Spleen (tissue), 11 donors: ENCODE data around the gene RBM22. TPM values are rescaled to one million over a fixed set of nuclear protein-coding genes. Genes with fewer than 3 reads are reported as not detected.

Source experiments
- DNase-seq: peaks from one replicate; pipeline ENCODE4 v3.0.0-alpha.2; 2020
- H3K27ac ChIP-seq, 8 donors: fragments of 200-600 bp; sonication (generic) in 7 of 8; 1 replicate in 4 of 8; 2 replicates in 4 of 8; pipeline versions ENCODE4 v1.5.0 to v1.8.0; 2016 to 2021; ENCODE audit warnings: inconsistent platforms in 4 of 8, mild to moderate bottlenecking in 4 of 8, moderate library complexity in 1 of 8
- H3K27me3 ChIP-seq, 7 donors: fragments of 200-600 bp; sonication (generic) in 6 of 7; replicated peaks in 1 of 7; 1 replicate in 4 of 7; 2 replicates in 3 of 7; pipeline versions ENCODE4 v1.5.0 to v1.8.0; 2016 to 2021; ENCODE audit warnings: inconsistent platforms in 3 of 7, mild to moderate bottlenecking in 1 of 7
- H3K36me3 ChIP-seq, 6 donors: fragments of 200-600 bp; sonication (generic) in 5 of 6; 1 replicate in 4 of 6; 2 replicates in 2 of 6; pipeline versions ENCODE4 v1.5.0 to v1.8.0; 2016 to 2021; ENCODE audit warnings: inconsistent platforms in 2 of 6
- H3K4me1 ChIP-seq, 6 donors: fragments of 200-600 bp; sonication (generic) in 5 of 6; 1 replicate in 3 of 6; 2 replicates in 3 of 6; pipeline versions ENCODE4 v1.5.0 to v1.8.0; 2016 to 2021; ENCODE audit warnings: inconsistent platforms in 3 of 6
- H3K4me3 ChIP-seq, 8 donors: fragments of 200-600 bp; sonication (generic) in 7 of 8; 1 replicate in 4 of 8; 2 replicates in 4 of 8; pipeline versions ENCODE4 v1.5.0 to v1.8.0; 2016 to 2021; ENCODE audit warnings: inconsistent platforms in 4 of 8, mild to moderate bottlenecking in 4 of 8, moderate library complexity in 2 of 8
- H3K9me3 ChIP-seq, 8 donors: fragments of 200-600 bp; sonication (generic) in 7 of 8; 1 replicate in 4 of 8; 2 replicates in 4 of 8; pipeline versions ENCODE4 v1.5.0 to v1.8.0; 2016 to 2021; ENCODE audit warnings: inconsistent platforms in 4 of 8
- CTCF ChIP-seq, 11 experiments: fragments of 200-600 bp in 7 of 11; fragments of 450-650 bp in 4 of 11; sonication (generic) in 4 of 11; IDR thresholded peaks in 8 of 11; conservative IDR thresholded peaks in 3 of 11; 1 replicate in 7 of 11; 2 replicates in 4 of 11; pipeline versions ENCODE4 v1.4.0 to v1.8.0; 2016 to 2021; ENCODE audit warnings: antibody characterized with exemption in 11 of 11, inconsistent platforms in 4 of 11, mild to moderate bottlenecking in 1 of 11
- POLR2A ChIP-seq, 3 donors: fragments of 450-650 bp; IDR thresholded peaks; one replicate each; pipeline ENCODE4 v1.5.1; 2017; ENCODE audit warnings: antibody characterized with exemption in 3 of 3, mild to moderate bottlenecking in 1 of 3
- POLR2AphosphoS5 ChIP-seq, 3 donors: sonication (generic); formaldehyde crosslinking; IDR thresholded peaks; one replicate each; pipeline ENCODE4 v1.5.1; 2017; ENCODE audit warnings: antibody characterized with exemption in 3 of 3
- WGBS, 5 donors: extraction: QIAGEN DNeasy Blood & Tissue Kit in 3 of 5; methylation state at CpG; one replicate each; pipeline versions ENCODE4 v1.1.5 to v1.1.7; 2013 to 2018; 5-methylcytosine and 5-hydroxymethylcytosine counted together
- intact Hi-C: fragments of 100-400 bp; cut with DNase I; formaldehyde crosslinking; loops from one replicate; pipeline ENCODE4 v1.15.0; 2023; ENCODE audit warnings: low total_unique reads
- polyA plus RNA-seq, 3 donors: library from polyadenylated mRNA; stranded (reverse); fragments of 200-250 nt; gene quantifications; one replicate each; pipeline ENCODE4 v1.2.1, GENCODE V29; 2013
- total RNA-seq, 7 donors: library from RNA; depleted of rRNA in 3 of 7; stranded (reverse); fragments of >200 nt in 3 of 7; fragmentation: NEBNext Ultra II Directional in 4 of 7; extraction: Animal tissue kit (Norgen Biotek cat#: 25700) in 4 of 7; gene quantifications; one replicate each; pipeline versions ENCODE4 v1.1.0 to v1.2.1, GENCODE V29; 2016 to 2021
- donor health status: healthy with polysubstance abuse.
- donor health status: DM: no; HTN: no; CAD: no; lungs with moderate emphysema.
- donor health status: DM: no; HTN: no; CAD: no.
- donor health status: Bipolar disorder and iron deficiency.
- donor health status: healthy.
- donor health status: DM: no; HTN: no; CAD: no.
- donor health status: DM: yes; HTN: yes; CAD: no.

Gene RBM22
- total and polyA plus RNA-seq, 10 donors: 31.4 to 66.9 (median 56.5) TPM

- no peak overlapping the region for H3K4me3 ChIP-seq
- DNase-seq: no peak
- WGBS, 5 donors: 80 to 89% (median 85%) methylated on average over 4 of the region's 4 CpGs
- peaks cover 0 to 7% (median 0%) of the 10 kb centered on the region in 7 donors for H3K27me3 ChIP-seq
- peaks cover 0 to 3% (median under 1%) of the 10 kb centered on the region in 6 donors for H3K4me1 ChIP-seq
- intact Hi-C loops: no loop called here
- H3K9me3 ChIP-seq: no peaks in the 10 kb centered on the region
- H3K36me3 ChIP-seq: no peaks in the 10 kb centered on the region
- no peak overlapping the region for H3K27ac ChIP-seq
- TF ChIP-seq POLR2A (IDR thresholded peaks at IDR 0.05) (no peak), CTCF (IDR thresholded peaks at IDR 0.05 in 8 of 11, conservative IDR thresholded peaks at IDR 0.05 in 3 of 11) (no peak)
Measured at GRCh38 chr5:150662731-150663516, 37.9 kb downstream of the RBM22 start.

GRCh38 chr5:150661821-150662596 lies 38.9 kb downstream of the RBM22 start:
- no peaks in the 10 kb centered on the region for H3K36me3 ChIP-seq
- 83 to 92% (median 88%) methylated on average over 10 of the region's 10 CpGs for WGBS, 5 donors
- H3K4me1 ChIP-seq: peaks cover under 1 to 11% (median 7%) of the 10 kb centered on the region in 6 donors
- H3K4me3 ChIP-seq: no peak overlapping the region
- H3K27ac ChIP-seq: no peak overlapping the region
- no peak for DNase-seq
- TF ChIP-seq POLR2AphosphoS5 (IDR thresholded peaks at IDR 0.05) (no peak), POLR2A (IDR thresholded peaks at IDR 0.05) (no peak), CTCF (IDR thresholded peaks at IDR 0.05 in 8 of 11, conservative IDR thresholded peaks at IDR 0.05 in 3 of 11) (no peak)
- no peaks in the 10 kb centered on the region for H3K9me3 ChIP-seq
- peaks cover 0 to 7% (median 0%) of the 10 kb centered on the region in 7 donors for H3K27me3 ChIP-seq
- intact Hi-C loops: no loop called here

- Histone ChIP-seq H3K27me3 (peaks cover 0 to 7% (median 0%) of the 10 kb centered on the region in 7 donors), H3K4me3 (no peak within 1 kb of the TSS), H3K9me3 (no peaks in the 10 kb centered on the region), H3K27ac (no peak within 1 kb of the TSS), H3K36me3 (no peaks in the 10 kb centered on the region), H3K4me1 (peaks cover 4 to 19% (median 13%) of the 10 kb centered on the region in 6 donors)
- WGBS, 5 donors: 73 to 88% (median 81%) methylated on average over 7 of the region's 7 CpGs
- intact Hi-C loops: no loop called here
- DNase-seq: no peak
- TF ChIP-seq CTCF (IDR thresholded peaks at IDR 0.05 in 8 of 11, conservative IDR thresholded peaks at IDR 0.05 in 3 of 11): no peak
- TF ChIP-seq POLR2AphosphoS5 (IDR thresholded peaks at IDR 0.05): no peak
- no peak for TF ChIP-seq POLR2A (IDR thresholded peaks at IDR 0.05)
Measured at GRCh38 chr5:150661086-150661485, 39.8 kb downstream of the RBM22 start, which contains the start of gene MYOZ3. Gene MYOZ3 (plus strand): TSS chr5:150661251. CDS start chr5:150662942, 1,691 bp downstream.
